ENCODE results near the gene NAIF1. TPM values are rescaled to one million over a fixed set of nuclear protein-coding genes. Genes with fewer than 3 reads are reported as not detected.

Gene NAIF1
- total RNA-seq = 1 to 10 TPM; 3.9 to 6.8 (median 5.7) TPM
- long read RNA-seq = 0 reads

GRCh38 chr9:128066713-128067644 lies at the start of gene NAIF1:
TSS of gene NAIF1 (minus strand) at chr9:128067320. CDS start at chr9:128067101, 219 bp downstream.
- DNase-seq (peak; percentile 96 to 98 (median 98)), ATAC-seq (peak; percentile 71 to 82 (median 74))
- Histone ChIP-seq H3K36me3 (no peaks in the 10 kb centered on the region), H3K4me1 (peaks cover 0 to 46% (median 16%) of the 10 kb centered on the region in 4 donors), H3K27me3 (no peaks in the 10 kb centered on the region), H3K27ac (peak within 1 kb of the TSS; percentile 93 to 95 (median 94)), H3K4me3 (peak within 1 kb of the TSS; percentile 86 to 96 (median 88)), H3K9me3 (no peaks in the 10 kb centered on the region)
- no peak for TF ChIP-seq POLR2A (IDR thresholded peaks at IDR 0.05)
- no peak for TF ChIP-seq CTCF (IDR thresholded peaks at IDR 0.05)
- intact Hi-C loops (cut with DNase I) = no loop called here
- 4% methylated on average over 23 of the region's 54 CpGs for WGBS (ENCODE audit: insufficient coverage, low coverage, low lambda C conversion rate, missing lambda C conversion rate)

GRCh38 chr9:128116104-128117083 lies 49.3 kb upstream of the NAIF1 start:
- intact Hi-C loops (cut with DNase I) = no loop called here
- no peak for TF ChIP-seq CTCF (IDR thresholded peaks at IDR 0.05)
- no peak for TF ChIP-seq POLR2A (IDR thresholded peaks at IDR 0.05)
- Histone ChIP-seq H3K27ac (peak overlapping the region in 2 of 3 donors; percentile 94 to 96), H3K9me3 (no peaks in the 10 kb centered on the region), H3K36me3 (no peaks in the 10 kb centered on the region), H3K4me3 (no peak overlapping the region), H3K27me3 (no peaks in the 10 kb centered on the region), H3K4me1 (peaks cover 0 to 35% (median 16%) of the 10 kb centered on the region in 4 donors)
- DNase-seq = peak in 2 of 3 donors; percentile 51
- ATAC-seq = no peak
- WGBS (ENCODE audit: insufficient coverage, low coverage, low lambda C conversion rate, missing lambda C conversion rate) = 82% methylated on average over 10 of the region's 16 CpGs

GRCh38 chr9:128115187-128116103 lies 48.3 kb upstream of the NAIF1 start:
- peak; percentile 70 to 81 (median 75) for ATAC-seq
- no peaks in the 10 kb centered on the region for H3K27me3 ChIP-seq
- TF ChIP-seq POLR2A (IDR thresholded peaks at IDR 0.05) (peak; percentile 71), CTCF (IDR thresholded peaks at IDR 0.05) (no peak)
- intact Hi-C loops (cut with DNase I) = no loop called here
- peak; percentile 88 to 95 (median 94) for DNase-seq
- peaks cover 0 to 40% (median 16%) of the 10 kb centered on the region in 4 donors for H3K4me1 ChIP-seq
- peak overlapping the region in 1 of 3 donors; percentile 36 for H3K4me3 ChIP-seq
- 46% methylated on average over 8 of the region's 26 CpGs for WGBS (ENCODE audit: insufficient coverage, low coverage, low lambda C conversion rate, missing lambda C conversion rate)
- H3K9me3 ChIP-seq = no peaks in the 10 kb centered on the region
- no peaks in the 10 kb centered on the region for H3K36me3 ChIP-seq
- peak overlapping the region; percentile 92 to 96 (median 94) for H3K27ac ChIP-seq
